ENCODE results near the gene PIGP. TPM values are rescaled to one million over a fixed set of nuclear protein-coding genes. Genes with fewer than 3 reads are reported as not detected.

Gene PIGP
- total and polyA plus RNA-seq, 9 of the 15 experiments (the other 6 are each of a cell fraction or from before 2014, with no cell fraction given): 18.3 to 122 (median 35.6) TPM

- peak; percentile 93 for TF ChIP-seq AFF4 (CRISPR knock-in tag; IDR thresholded peaks at IDR 0.05)
- no peak for TF ChIP-seq SAFB2 (IDR thresholded peaks at IDR 0.05; ENCODE audit: borderline replicate concordance, low read depth, low read length, severe bottlenecking)
- TF ChIP-seq ELF4 (CRISPR knock-in tag; IDR thresholded peaks at IDR 0.05): 0 out of 2 replicates have a peak, but pooled peaks have one; percentile 35
- no peak for TF ChIP-seq ZNF551 (CRISPR knock-in tag; IDR thresholded peaks at IDR 0.05)
- TF ChIP-seq ZNF592 (IDR thresholded peaks at IDR 0.05): peak; percentile 18
- no peak for TF ChIP-seq ZNF695 (CRISPR knock-in tag; IDR thresholded peaks at IDR 0.05)
- no peak for TF ChIP-seq KDM1A (IDR thresholded peaks at IDR 0.05)
- TF ChIP-seq HEY1 (CRISPR knock-in tag; IDR thresholded peaks at IDR 0.05; ENCODE audit: borderline replicate concordance): no peak; the same call in 1 of the 2 replicates
- peak; percentile 18; the same call in 1 of the 2 replicates for TF ChIP-seq GTF2A2 (tag; IDR thresholded peaks at IDR 0.05)
- TF ChIP-seq JUN (IDR thresholded peaks at IDR 0.05; ENCODE audit: borderline replicate concordance, low read depth, low read length): no peak
- no peak; the same call in 1 of the 2 replicates for TF ChIP-seq JUN (CRISPR knock-in tag; IDR thresholded peaks at IDR 0.05; ENCODE audit: borderline replicate concordance)
- no peak for TF ChIP-seq POLR2A (conservative IDR thresholded peaks at IDR 0.05)
- TF ChIP-seq CBFB (CRISPR knock-in tag; IDR thresholded peaks at IDR 0.05): 0 out of 2 replicates have a peak, but pooled peaks have one; percentile 11
- TF ChIP-seq FOXA3 (CRISPR knock-in tag; conservative IDR thresholded peaks at IDR 0.05 in 1 of 2, IDR thresholded peaks at IDR 0.05 in 1 of 2): peak in 1 of 2 experiments; percentile 42; a peak in 1 of 4 replicates
- TF ChIP-seq THRAP3 (IDR thresholded peaks at IDR 0.05; ENCODE audit: borderline replicate concordance): no peak
- TF ChIP-seq ZNF253 (CRISPR knock-in tag; conservative IDR thresholded peaks at IDR 0.05): no peak
- TF ChIP-seq RUNX1 (IDR thresholded peaks at IDR 0.05; ENCODE audit: low read depth): no peak
- TF ChIP-seq FIP1L1 (IDR thresholded peaks at IDR 0.05; ENCODE audit: low read depth, low read length, poor library complexity, severe bottlenecking): no peak
- TF ChIP-seq E2F6 (IDR thresholded peaks at IDR 0.05; ENCODE audit: borderline replicate concordance in 1 of 2, extremely low read depth in 1 of 2, insufficient read depth in 1 of 2, insufficient read length in 1 of 2, low read depth in 1 of 2, low read length in 1 of 2, poor library complexity in 1 of 2, severe bottlenecking in 1 of 2): peak in 1 of 2 experiments; percentile 73
These were observed 440 bp downstream of the PIGP start (continued) for GRCh38 chr21:37072274-37072987.

Measured in K562 (cell line).